ENCODE data around the gene RPL10.
A peak's percentile ranks its signal among the peaks of the same experiment; 100 is the strongest.

Gene RPL10

GRCh38 chrX:154401045-154401799 lies 3.0 kb downstream of the RPL10 start:
- no peak for DNase-seq (ENCODE audit: low read depth)

GRCh38 chrX:154401918-154402621 lies 3.9 kb downstream of the RPL10 start:
- no peak for DNase-seq (ENCODE audit: low read depth)

GRCh38 chrX:154402622-154403127 lies 4.5 kb downstream of the RPL10 start:
- no peak for DNase-seq (ENCODE audit: low read depth)

GRCh38 chrX:154403192-154403591 lies 5.0 kb downstream of the RPL10 start:
- no peak for DNase-seq (ENCODE audit: low read depth)

GRCh38 chrX:154403858-154404257 lies 5.7 kb downstream of the RPL10 start:
- no peak for DNase-seq (ENCODE audit: low read depth)

- no peak for DNase-seq (ENCODE audit: low read depth)
Observed at GRCh38 chrX:154404625-154405192, 6.5 kb downstream of the RPL10 start.

GRCh38 chrX:154408659-154409221 lies 10.6 kb downstream of the RPL10 start:
- no peak for DNase-seq (ENCODE audit: low read depth)

GRCh38 chrX:154409222-154409871 lies 11.2 kb downstream of the RPL10 start, which contains the start of gene DNASE1L1:
Gene DNASE1L1, minus strand, starts transcription at chrX:154409254. Its CDS starts 3,686 bp downstream, at chrX:154405568.
- peak; percentile 33 for DNase-seq (ENCODE audit: low read depth)

- peak; percentile 47 for DNase-seq (ENCODE audit: low read depth)
Observed at GRCh38 chrX:154411981-154412340, 13.8 kb downstream of the RPL10 start.

- no peak for DNase-seq (ENCODE audit: low read depth)
Observed at GRCh38 chrX:154412468-154412867, 14.3 kb downstream of the RPL10 start.

- no peak for DNase-seq (ENCODE audit: low read depth)
Observed at GRCh38 chrX:154413142-154413541, 15.0 kb downstream of the RPL10 start.

- no peak for DNase-seq (ENCODE audit: low read depth)
Observed at GRCh38 chrX:154417157-154417556, 19.0 kb downstream of the RPL10 start.

GRCh38 chrX:154419189-154419588 lies 21.0 kb downstream of the RPL10 start:
- no peak for DNase-seq (ENCODE audit: low read depth)

GRCh38 chrX:154419688-154420401 lies 21.7 kb downstream of the RPL10 start:
- no peak for DNase-seq (ENCODE audit: low read depth)

GRCh38 chrX:154420402-154420756 lies 22.2 kb downstream of the RPL10 start:
- no peak for DNase-seq (ENCODE audit: low read depth)

GRCh38 chrX:154426916-154427770 lies 29.0 kb downstream of the RPL10 start:
- no peak for DNase-seq (ENCODE audit: low read depth)

- DNase-seq (ENCODE audit: low read depth): peak; percentile 77
Observed at GRCh38 chrX:154428176-154429171, 30.3 kb downstream of the RPL10 start, which contains the start of gene ATP6AP1. Gene ATP6AP1, plus strand, starts transcription at chrX:154428677. Its CDS starts 16 bp downstream, at chrX:154428693.

- DNase-seq (ENCODE audit: low read depth): no peak
Observed at GRCh38 chrX:154429711-154430110, 31.5 kb downstream of the RPL10 start.

- no peak for DNase-seq (ENCODE audit: low read depth)
Observed at GRCh38 chrX:154430479-154430878, 32.3 kb downstream of the RPL10 start.
